Measurements from ENCODE around the gene ZNF79. TPM values are rescaled to one million over a fixed set of nuclear protein-coding genes. Genes with fewer than 3 reads are reported as not detected.
A peak's percentile ranks its signal among the peaks of the same experiment; 100 is the strongest.

ZNF79 gene
- total RNA-seq = 11.9 and 14.4 TPM in 2 replicates

DNA sequence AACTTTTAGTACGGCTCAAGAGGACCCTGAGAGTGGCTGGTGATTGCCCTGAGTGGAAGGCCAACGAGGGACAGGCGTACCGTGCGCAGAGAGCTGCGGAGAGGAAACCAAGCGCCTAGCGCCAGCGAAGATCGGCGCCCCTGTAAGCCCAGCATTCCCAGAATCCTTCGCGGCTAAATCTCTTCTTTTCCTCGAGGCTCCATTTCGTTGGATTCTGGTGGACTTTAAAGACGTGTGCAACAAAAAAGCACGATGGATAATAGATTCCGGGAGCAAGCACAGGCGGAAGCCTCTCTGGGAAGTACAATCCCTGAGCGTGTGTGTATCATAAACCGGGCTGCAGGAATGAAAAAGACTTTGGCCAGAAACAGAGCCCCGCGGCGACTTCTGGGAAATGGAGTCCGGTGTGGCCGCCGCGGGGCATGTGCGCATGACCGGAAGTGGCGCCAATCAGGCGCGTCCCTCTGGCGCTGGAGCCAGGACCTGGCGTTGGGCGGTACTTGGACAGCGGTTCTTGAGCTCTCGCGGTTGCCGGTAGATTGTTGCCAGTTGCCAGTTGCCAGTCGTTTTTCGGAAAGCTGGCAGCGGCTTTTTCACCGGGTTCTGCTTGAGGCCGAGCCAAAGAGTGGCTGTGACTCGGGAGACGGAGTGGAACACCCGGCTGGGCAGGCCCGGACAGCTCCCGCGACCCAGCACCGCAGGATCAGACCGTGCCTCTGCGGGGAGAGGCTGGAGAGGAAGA lies at the start of gene ZNF79:
ZNF79 (plus strand) TSS at position 449 of the 742 bp plus-strand sequence. CDS start 406 bp downstream, outside the sequence.
- Mint-ChIP-seq H3K9me3 (no peaks in the 10 kb centered on the region), H3K27ac (peak within 1 kb of the TSS; percentile 97)

DNA sequence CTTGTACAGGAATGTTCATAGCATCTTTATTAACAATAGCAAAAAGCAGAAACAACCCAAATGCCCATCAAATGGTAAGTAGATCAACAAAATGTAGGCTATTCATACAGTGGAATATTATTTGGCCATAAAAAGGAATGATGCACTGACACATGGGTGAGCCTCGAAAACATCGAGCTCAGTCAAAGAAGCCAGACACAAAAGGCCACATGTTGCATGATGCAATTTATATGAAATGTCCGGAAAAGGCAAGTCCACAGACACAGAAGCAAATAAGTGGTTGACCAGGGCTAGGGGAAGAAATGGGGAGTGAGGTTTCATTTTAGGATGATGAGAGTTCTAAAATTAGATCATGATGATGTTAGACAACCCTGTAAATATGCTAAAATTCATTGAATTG lies 43.7 kb upstream of the ZNF79 start:
- intact Hi-C loops (cut with micrococcal nuclease) = loop anchor here (10.0 kb wide), 1 partner anchor 396 kb away; no protein-coding TSS in a partner anchor
- H3K27me3 Mint-ChIP-seq (ENCODE audit: low read depth) = peaks cover 52% of the 10 kb centered on the region
- H3K4me1 Mint-ChIP-seq (ENCODE audit: low read depth) = no peaks in the 10 kb centered on the region
- no peak overlapping the region for H3K4me3 Mint-ChIP-seq (ENCODE audit: low read depth)
- no peaks in the 10 kb centered on the region for H3K36me3 Mint-ChIP-seq (ENCODE audit: low read depth)
- DNase-seq (ENCODE audit: low spot score) = no peak
- no peak overlapping the region for H3K27ac Mint-ChIP-seq
- peaks cover 11% of the 10 kb centered on the region for H3K9me3 Mint-ChIP-seq

More for the DNA sequence above, at the start of gene ZNF79:
- peaks cover 37% of the 10 kb centered on the region for H3K4me1 Mint-ChIP-seq (ENCODE audit: low read depth)
- H3K27me3 Mint-ChIP-seq (ENCODE audit: low read depth) = no peaks in the 10 kb centered on the region
- H3K4me3 Mint-ChIP-seq (ENCODE audit: low read depth) = peak within 1 kb of the TSS; percentile 98
- DNase-seq (ENCODE audit: low spot score) = peak; percentile 92
- H3K36me3 Mint-ChIP-seq (ENCODE audit: low read depth) = peaks cover 33% of the 10 kb centered on the region
- intact Hi-C loops (cut with micrococcal nuclease) = loop anchor here (1.0 to 10.0 kb wide), 4 partner anchors 27 to 351 kb away; partner anchors contain the start of genes LRSAM1, RPL12, SH2D3C and SLC2A8

DNA sequence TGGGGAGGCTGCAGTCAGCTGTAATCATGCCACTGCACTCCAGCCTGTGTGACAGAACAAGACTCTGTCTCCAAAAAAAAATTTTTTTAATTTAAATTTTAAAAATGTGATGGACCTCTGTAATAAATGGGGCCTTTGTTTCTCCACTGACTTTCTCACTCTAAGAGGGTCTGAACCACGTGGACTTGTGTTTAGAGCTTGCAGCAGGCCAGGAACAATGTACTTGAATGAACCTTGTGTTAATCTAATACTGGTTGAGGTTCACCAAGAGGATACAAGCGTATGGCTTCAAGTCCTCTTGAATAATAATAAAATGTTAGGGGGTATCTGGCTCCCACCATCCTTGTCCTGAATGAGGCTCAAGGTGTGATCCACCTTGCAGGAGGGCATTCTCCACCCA lies 41.6 kb upstream of the ZNF79 start:
- no peaks in the 10 kb centered on the region for H3K36me3 Mint-ChIP-seq (ENCODE audit: low read depth)
- H3K4me1 Mint-ChIP-seq (ENCODE audit: low read depth) = peaks cover 3% of the 10 kb centered on the region
- intact Hi-C loops (cut with micrococcal nuclease) = loop anchor here (10.0 kb wide), 1 partner anchor 398 kb away; no protein-coding TSS in a partner anchor
- DNase-seq (ENCODE audit: low spot score) = no peak
- H3K27me3 Mint-ChIP-seq (ENCODE audit: low read depth) = peaks cover 54% of the 10 kb centered on the region
- H3K9me3 Mint-ChIP-seq = peaks cover 11% of the 10 kb centered on the region
- no peak overlapping the region for H3K27ac Mint-ChIP-seq
- H3K4me3 Mint-ChIP-seq (ENCODE audit: low read depth) = no peak overlapping the region

DNA sequence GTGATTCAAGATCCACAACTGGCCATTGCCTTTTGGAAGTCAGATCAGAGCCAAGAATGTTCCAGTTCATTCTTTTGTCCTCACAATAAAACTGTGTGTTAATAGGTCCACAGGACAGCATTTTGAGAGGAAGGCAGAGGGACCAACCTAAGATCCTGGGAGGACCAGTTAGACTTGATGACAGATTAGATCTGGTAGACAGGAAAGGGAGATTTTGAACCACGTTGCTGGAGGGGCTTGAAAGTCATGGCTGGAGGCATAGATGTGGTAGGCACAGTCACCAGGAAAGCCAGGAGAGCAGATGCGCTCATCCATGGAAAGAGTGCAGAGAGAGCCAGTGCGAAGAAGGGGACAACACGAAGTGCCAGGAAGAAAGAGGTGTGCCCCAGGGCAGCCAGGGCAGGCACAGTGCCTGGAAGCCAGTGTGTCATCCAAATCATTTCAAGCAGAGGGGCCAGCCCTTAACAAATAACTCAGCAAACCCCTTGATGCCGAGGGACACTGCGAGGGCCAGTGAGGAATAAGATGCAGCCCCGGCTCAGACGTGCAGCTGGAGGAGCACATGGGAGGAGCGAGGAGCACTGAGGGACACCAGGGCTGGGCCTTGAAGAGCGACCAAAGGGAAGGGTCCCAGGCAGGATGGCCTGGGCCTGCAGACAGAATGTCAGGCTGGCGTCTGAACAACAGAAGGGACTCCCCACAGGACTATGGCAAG lies 40.0 kb upstream of the ZNF79 start:
- Mint-ChIP-seq H3K36me3 (ENCODE audit: low read depth) (no peaks in the 10 kb centered on the region), H3K27me3 (ENCODE audit: low read depth) (peaks cover 50% of the 10 kb centered on the region), H3K27ac (no peak overlapping the region), H3K4me1 (ENCODE audit: low read depth) (peaks cover 16% of the 10 kb centered on the region), H3K9me3 (peaks cover 9% of the 10 kb centered on the region), H3K4me3 (ENCODE audit: low read depth) (no peak overlapping the region)
- intact Hi-C loops (cut with micrococcal nuclease) = loop anchor here (10.0 kb wide), 1 partner anchor 399 kb away; no protein-coding TSS in a partner anchor
- DNase-seq (ENCODE audit: low spot score) = no peak

DNA sequence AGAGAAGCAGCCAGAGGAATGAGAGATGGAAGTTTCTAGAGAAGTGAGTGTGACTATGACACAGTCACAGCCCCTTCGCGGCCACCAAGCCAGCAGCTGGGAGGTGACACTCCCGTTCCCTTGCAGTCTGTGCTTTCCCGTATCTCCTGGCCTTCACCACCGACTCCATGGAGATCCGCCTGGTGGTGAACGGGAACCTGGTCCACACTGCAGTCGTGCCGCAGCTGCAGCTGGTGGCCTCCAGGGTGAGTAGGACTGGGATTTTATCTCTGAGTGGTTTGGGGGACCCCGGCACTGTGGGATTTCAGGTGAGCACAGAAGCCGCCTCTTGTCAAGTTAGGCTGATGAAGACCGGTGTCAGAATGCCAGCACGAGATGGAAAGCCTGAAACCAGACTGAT lies 39.3 kb upstream of the ZNF79 start:
- Mint-ChIP-seq H3K4me1 (ENCODE audit: low read depth) (peaks cover 21% of the 10 kb centered on the region), H3K4me3 (ENCODE audit: low read depth) (no peak overlapping the region), H3K9me3 (peaks cover 6% of the 10 kb centered on the region), H3K27ac (no peak overlapping the region), H3K27me3 (ENCODE audit: low read depth) (peaks cover 46% of the 10 kb centered on the region), H3K36me3 (ENCODE audit: low read depth) (no peaks in the 10 kb centered on the region)
- intact Hi-C loops (cut with micrococcal nuclease) = loop anchor here (10.0 kb wide), 1 partner anchor 400 kb away; no protein-coding TSS in a partner anchor
- no peak for DNase-seq (ENCODE audit: low spot score)

DNA sequence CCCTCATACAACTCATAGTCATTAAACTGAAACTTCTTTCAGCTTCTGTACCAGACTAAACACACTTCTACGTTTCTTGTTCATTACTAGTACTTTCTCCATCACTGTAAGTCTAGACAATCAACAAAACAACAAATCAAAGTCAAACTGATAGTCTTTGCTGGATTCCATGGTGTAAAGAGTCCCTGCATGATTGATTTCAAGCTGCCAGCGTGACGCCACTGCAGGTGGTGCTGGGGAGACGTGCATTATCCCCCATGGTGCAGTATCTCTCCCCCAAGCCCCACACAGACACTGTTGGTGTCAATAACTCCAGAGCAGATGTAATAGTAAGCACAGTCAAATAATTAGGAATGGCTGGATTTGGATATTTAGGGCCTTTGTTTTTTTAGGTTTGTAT lies 37.9 kb upstream of the ZNF79 start:
- no peak overlapping the region for H3K27ac Mint-ChIP-seq
- DNase-seq (ENCODE audit: low spot score) = no peak
- H3K4me3 Mint-ChIP-seq (ENCODE audit: low read depth) = no peak overlapping the region
- H3K4me1 Mint-ChIP-seq (ENCODE audit: low read depth) = peaks cover 26% of the 10 kb centered on the region
- H3K36me3 Mint-ChIP-seq (ENCODE audit: low read depth) = no peaks in the 10 kb centered on the region
- H3K9me3 Mint-ChIP-seq = no peaks in the 10 kb centered on the region
- intact Hi-C loops (cut with micrococcal nuclease) = loop anchor here (10.0 kb wide), 1 partner anchor 401 kb away; no protein-coding TSS in a partner anchor
- H3K27me3 Mint-ChIP-seq (ENCODE audit: low read depth) = peaks cover 43% of the 10 kb centered on the region

DNA sequence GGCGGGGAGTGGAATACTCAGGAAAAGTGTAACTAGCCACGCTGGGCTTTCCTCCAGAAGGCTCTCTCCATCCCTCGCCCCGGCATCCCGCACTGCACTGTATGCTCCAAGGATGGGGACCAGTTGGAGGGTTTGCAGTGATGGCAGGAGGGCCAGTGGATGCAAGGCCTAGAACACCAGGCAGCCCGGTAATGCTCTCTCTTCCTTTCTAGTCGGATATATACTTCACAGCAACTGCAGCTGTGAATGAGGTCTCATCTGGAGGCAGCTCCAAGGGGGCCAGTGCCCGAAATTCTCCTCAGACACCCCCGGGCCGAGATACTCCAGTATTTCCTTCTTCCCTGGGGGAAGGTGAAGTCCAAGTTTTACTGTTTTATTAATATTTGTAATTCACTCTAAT lies 37.2 kb upstream of the ZNF79 start:
- no peaks in the 10 kb centered on the region for H3K36me3 Mint-ChIP-seq (ENCODE audit: low read depth)
- no peaks in the 10 kb centered on the region for H3K9me3 Mint-ChIP-seq
- H3K4me3 Mint-ChIP-seq (ENCODE audit: low read depth) = no peak overlapping the region
- intact Hi-C loops (cut with micrococcal nuclease) = loop anchor here (10.0 kb wide), 1 partner anchor 402 kb away; no protein-coding TSS in a partner anchor
- H3K27ac Mint-ChIP-seq = no peak overlapping the region
- peaks cover 26% of the 10 kb centered on the region for H3K4me1 Mint-ChIP-seq (ENCODE audit: low read depth)
- no peak for DNase-seq (ENCODE audit: low spot score)
- peaks cover 43% of the 10 kb centered on the region for H3K27me3 Mint-ChIP-seq (ENCODE audit: low read depth)

DNA sequence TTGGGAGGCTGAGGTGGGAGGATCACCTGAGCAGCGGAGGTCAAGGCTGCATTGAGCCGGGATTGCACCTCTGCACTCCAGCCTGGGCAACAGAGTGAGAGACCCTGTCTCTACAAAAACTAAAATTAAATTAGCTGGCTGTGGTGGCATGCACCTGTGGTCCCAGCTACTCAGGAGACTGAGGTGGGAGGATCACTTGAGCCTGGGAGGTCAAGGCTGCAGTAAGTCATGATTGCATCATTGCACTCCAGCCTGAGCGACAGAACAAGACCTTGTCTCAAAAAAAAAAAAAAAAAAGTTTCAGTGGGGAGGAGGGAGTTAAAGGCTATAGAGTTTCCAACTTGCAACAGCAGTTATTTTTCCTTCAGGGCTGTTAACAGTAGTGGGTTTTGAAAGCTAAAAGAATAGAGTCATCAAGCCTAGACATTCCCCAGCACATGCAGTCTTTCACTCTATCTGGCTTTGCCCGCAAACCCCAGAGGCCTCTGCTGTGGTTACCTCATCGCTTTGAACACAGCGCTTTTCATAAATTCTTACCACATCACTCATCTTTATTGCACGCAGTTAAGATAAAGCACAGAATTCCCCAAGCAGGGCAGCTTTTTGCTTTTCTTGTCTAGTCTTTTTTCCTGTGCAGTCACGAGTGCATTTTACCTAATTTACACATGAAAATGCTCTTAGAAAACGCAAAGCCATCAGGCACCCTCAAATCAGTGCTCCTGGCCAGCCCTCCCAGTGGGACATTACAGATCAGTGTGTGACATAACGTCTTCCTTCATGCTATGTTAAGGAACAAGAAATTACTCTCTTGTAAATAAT lies 35.9 kb upstream of the ZNF79 start:
- Mint-ChIP-seq H3K36me3 (ENCODE audit: low read depth) (no peaks in the 10 kb centered on the region), H3K27me3 (ENCODE audit: low read depth) (peaks cover 41% of the 10 kb centered on the region), H3K4me1 (ENCODE audit: low read depth) (peaks cover 26% of the 10 kb centered on the region), H3K9me3 (no peaks in the 10 kb centered on the region), H3K27ac (peak overlapping the region; percentile 74), H3K4me3 (ENCODE audit: low read depth) (peak overlapping the region; percentile 24)
- intact Hi-C loops (cut with micrococcal nuclease) = loop anchor here (1.0 to 10.0 kb wide), 5 partner anchors 8 to 403 kb away; partner anchors contain the start of genes LRSAM1 and RPL12
- DNase-seq (ENCODE audit: low spot score) = peak; percentile 83

DNA sequence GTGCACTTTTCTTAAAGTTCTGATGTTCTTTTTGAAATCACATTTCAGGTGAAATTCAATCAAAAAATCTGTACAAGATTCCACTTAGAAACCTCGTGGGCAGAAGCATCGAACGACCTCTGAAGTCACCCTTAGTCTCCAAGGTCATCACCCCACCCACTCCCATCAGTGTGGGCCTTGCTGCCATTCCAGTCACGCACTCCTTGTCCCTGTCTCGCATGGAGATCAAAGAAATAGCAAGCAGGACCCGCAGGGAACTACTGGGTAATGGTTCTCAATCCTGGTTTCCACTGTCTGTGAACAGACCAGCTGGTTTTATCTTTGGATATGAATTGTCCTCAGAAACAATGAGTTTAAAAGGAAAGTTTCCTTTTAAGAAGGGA lies 35.3 kb upstream of the ZNF79 start:
- DNase-seq (ENCODE audit: low spot score) = no peak
- Mint-ChIP-seq H3K27me3 (ENCODE audit: low read depth) (peaks cover 37% of the 10 kb centered on the region), H3K9me3 (no peaks in the 10 kb centered on the region), H3K4me1 (ENCODE audit: low read depth) (peaks cover 28% of the 10 kb centered on the region), H3K36me3 (ENCODE audit: low read depth) (no peaks in the 10 kb centered on the region), H3K27ac (peak overlapping the region; percentile 74), H3K4me3 (ENCODE audit: low read depth) (peak overlapping the region; percentile 24)
- intact Hi-C loops (cut with micrococcal nuclease) = loop anchor here (1.0 to 10.0 kb wide), 5 partner anchors 7 to 404 kb away; partner anchors contain the start of genes LRSAM1 and RPL12

DNA sequence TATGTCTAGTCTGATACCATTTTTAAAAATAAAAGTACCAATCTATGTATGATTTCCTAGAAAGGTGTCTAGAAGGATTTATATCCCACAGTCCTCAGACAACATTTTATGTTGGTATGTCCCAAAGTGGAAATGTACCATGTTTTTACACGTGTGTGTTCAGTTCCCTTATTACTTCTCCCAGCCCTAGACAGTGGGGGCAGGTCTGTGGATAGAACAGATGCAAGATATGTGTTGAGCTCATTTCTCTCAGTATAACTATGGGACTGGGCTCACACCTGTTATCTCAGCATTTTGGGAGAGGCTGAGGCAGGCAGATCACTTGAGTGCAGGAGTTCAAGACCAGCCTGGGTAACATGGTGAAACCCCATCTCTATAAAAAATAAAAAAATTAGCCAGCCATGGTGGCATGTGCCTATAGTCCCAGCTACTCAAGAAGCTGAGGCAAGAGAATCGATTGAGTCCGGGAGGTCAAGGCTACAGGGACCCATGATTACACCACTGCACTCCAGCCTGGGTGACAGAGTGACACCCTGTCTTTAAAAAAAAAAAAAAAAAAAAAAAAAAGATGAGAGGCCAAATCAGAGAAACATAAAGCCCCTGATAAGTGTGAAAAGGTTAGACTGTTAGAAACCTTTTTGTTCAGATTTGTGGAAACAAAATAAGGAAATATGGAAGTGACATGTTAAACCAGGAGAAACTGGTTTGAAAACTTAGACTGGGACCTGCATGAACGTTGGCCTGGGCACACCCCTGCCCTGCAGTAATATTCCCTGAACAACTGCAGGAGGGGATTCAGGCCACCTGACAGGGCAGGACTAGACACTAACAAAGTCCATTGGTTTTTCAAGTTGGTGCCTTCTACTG lies 34.6 kb upstream of the ZNF79 start:
- intact Hi-C loops (cut with micrococcal nuclease) = loop anchor here (2.0 to 10.0 kb wide), 3 partner anchors 61 to 405 kb away; partner anchors contain the start of genes LRSAM1 and RPL12
- no peak for DNase-seq (ENCODE audit: low spot score)
- peaks cover 35% of the 10 kb centered on the region for H3K27me3 Mint-ChIP-seq (ENCODE audit: low read depth)
- H3K4me1 Mint-ChIP-seq (ENCODE audit: low read depth) = peaks cover 28% of the 10 kb centered on the region
- H3K9me3 Mint-ChIP-seq = no peaks in the 10 kb centered on the region
- no peaks in the 10 kb centered on the region for H3K36me3 Mint-ChIP-seq (ENCODE audit: low read depth)
- H3K4me3 Mint-ChIP-seq (ENCODE audit: low read depth) = no peak overlapping the region
- H3K27ac Mint-ChIP-seq = no peak overlapping the region

DNA sequence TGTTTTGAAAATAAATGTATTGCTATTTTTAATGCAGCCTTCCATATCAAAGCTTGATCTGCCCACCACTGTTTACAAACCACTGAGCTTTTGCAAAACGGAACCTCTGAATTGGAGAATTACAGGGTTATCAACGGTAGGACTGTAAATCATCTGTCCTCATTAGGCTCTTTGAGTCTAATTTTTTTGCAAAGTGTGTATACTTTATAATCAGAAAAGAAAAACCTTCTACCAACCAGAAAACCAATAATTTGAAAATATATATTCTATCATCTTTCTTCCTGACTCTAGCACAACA lies 34.0 kb upstream of the ZNF79 start:
- intact Hi-C loops (cut with micrococcal nuclease) = no loop called here
- Mint-ChIP-seq H3K27me3 (ENCODE audit: low read depth) (peaks cover 35% of the 10 kb centered on the region), H3K4me3 (ENCODE audit: low read depth) (no peak overlapping the region), H3K27ac (no peak overlapping the region), H3K4me1 (ENCODE audit: low read depth) (peaks cover 28% of the 10 kb centered on the region), H3K36me3 (ENCODE audit: low read depth) (no peaks in the 10 kb centered on the region), H3K9me3 (no peaks in the 10 kb centered on the region)
- no peak for DNase-seq (ENCODE audit: low spot score)

Measured in activated T-helper 2 cell treated with anti-CD3 and anti-CD28 coated beads, Interferon-gamma antibody, Interleukin-2, Interleukin-4, amounts not matched to agents 10 μg/mL and 5 μg/mL and 100 μg/mL, durations not matched to agents 14 hours and 24 hours and 36 hours (primary cell).